ENCODE measurements around the gene BAIAP3. TPM values are rescaled to one million over a fixed set of nuclear protein-coding genes. Genes with fewer than 3 reads are reported as not detected.
A peak's percentile ranks its signal among the peaks of the same experiment; 100 is the strongest.

Gene BAIAP3
- total and polyA plus RNA-seq, 10 of the 15 experiments (the other 5 are each of a cell fraction or from before 2014, with no cell fraction given): 0.03 to 0.56 (median 0.17) TPM; not detected in 3

GRCh38 chr16:1337486-1337885 is 4.0 kb downstream of the BAIAP3 start:
- Histone ChIP-seq H3K27ac (ENCODE audit: control insufficient read depth, insufficient read depth) (no peak overlapping the region), H3K9me3 (replicated peaks; ENCODE audit: control insufficient read depth, insufficient read depth, low read length) (no peaks in the 10 kb centered on the region), H3K4me3 (no peak overlapping the region), H3K4me2 (ENCODE audit: control insufficient read depth, insufficient read depth) (no peak overlapping the region), H3K36me3 (ENCODE audit: control insufficient read depth in 2 of 2, insufficient read depth in 2 of 2, low read length in 1 of 2) (no peaks in the 10 kb centered on the region), H2AFZ (ENCODE audit: control insufficient read depth, low read depth, low read length) (no peak overlapping the region), H3K4me1 (ENCODE audit: control insufficient read depth, insufficient read depth, low read length) (peaks cover 5% of the 10 kb centered on the region), H3K79me2 (ENCODE audit: control insufficient read depth, insufficient read depth, low read length) (no peaks in the 10 kb centered on the region), H3K27me3 (replicated peaks in 1 of 2; ENCODE audit: control insufficient read depth in 2 of 2, insufficient read depth in 2 of 2, low read length in 1 of 2) (peaks cover 5 to 8% of the 10 kb centered on the region in 2 experiments; a peak in 3 of 4 replicates), H3K9ac (ENCODE audit: control insufficient read depth, insufficient read depth, low read length) (no peak overlapping the region), H4K20me1 (ENCODE audit: control insufficient read depth, insufficient read depth) (no peaks in the 10 kb centered on the region)
- intact Hi-C loops (cut with micrococcal nuclease; ENCODE audit: unreplicated experiment) (no loop called here), in situ Hi-C loops (cut with MboI) (no loop called here)
- ChIA-PET SMC1A (ENCODE audit: uncharacterized antibody, unreplicated experiment) (no interaction called here), RAD21 (ENCODE audit: unreplicated experiment) (no interaction called here), POLR2A (no interaction called here), CTCF (interaction anchor here (2.0 kb wide), 1 partner anchor 27 kb away, joined by 6 read pairs; no protein-coding TSS in a partner anchor)
- no peak for TF ChIP-seq NBN (IDR thresholded peaks at IDR 0.05)
- TF ChIP-seq BMI1 (IDR thresholded peaks at IDR 0.05; ENCODE audit: borderline replicate concordance): peak; percentile 27; the same call in 1 of the 2 replicates
- 74% methylated on average over 9 of the region's 9 CpGs for WGBS (ENCODE audit: insufficient coverage, insufficient replicate concordance, low lambda C conversion rate, missing lambda C conversion rate)
- no TSS peak for BruUV-seq (replicated peaks)
- ATAC-seq (no peak), DNase-seq (ENCODE audit: low read depth, low spot score) (no peak), FAIRE-seq (no peak)

- ChIA-PET RAD21 (ENCODE audit: unreplicated experiment) (no interaction called here), SMC1A (ENCODE audit: uncharacterized antibody, unreplicated experiment) (no interaction called here), CTCF (interaction anchor here (2.0 kb wide), 1 partner anchor 27 kb away, joined by 6 read pairs; no protein-coding TSS in a partner anchor), POLR2A (no interaction called here)
- in situ Hi-C loops (cut with MboI) (no loop called here), intact Hi-C loops (cut with micrococcal nuclease; ENCODE audit: unreplicated experiment) (no loop called here)
- no peak overlapping the region for H3K9ac ChIP-seq (ENCODE audit: control insufficient read depth, insufficient read depth, low read length)
- ATAC-seq: no peak
- no peaks in the 10 kb centered on the region for H3K36me3 ChIP-seq (ENCODE audit: control insufficient read depth in 2 of 2, insufficient read depth in 2 of 2, low read length in 1 of 2)
- no peak overlapping the region for H3K4me2 ChIP-seq (ENCODE audit: control insufficient read depth, insufficient read depth)
- H3K4me3 ChIP-seq: no peak overlapping the region
- H3K9me3 ChIP-seq (replicated peaks; ENCODE audit: control insufficient read depth, insufficient read depth, low read length): no peaks in the 10 kb centered on the region
- H4K20me1 ChIP-seq (ENCODE audit: control insufficient read depth, insufficient read depth): no peaks in the 10 kb centered on the region
- BruUV-seq (replicated peaks): no TSS peak
- H2AFZ ChIP-seq (ENCODE audit: control insufficient read depth, low read depth, low read length): no peak overlapping the region
- no peak for FAIRE-seq
- 13% methylated on average over 17 of the region's 30 CpGs for WGBS (ENCODE audit: insufficient coverage, insufficient replicate concordance, low lambda C conversion rate, missing lambda C conversion rate)
- DNase-seq (ENCODE audit: low read depth, low spot score): no peak
- no peaks in the 10 kb centered on the region for H3K79me2 ChIP-seq (ENCODE audit: control insufficient read depth, insufficient read depth, low read length)
- H3K27ac ChIP-seq (ENCODE audit: control insufficient read depth, insufficient read depth): no peak overlapping the region
- peaks cover 5 to 8% of the 10 kb centered on the region in 2 experiments; a peak in 3 of 4 replicates for H3K27me3 ChIP-seq (replicated peaks in 1 of 2; ENCODE audit: control insufficient read depth in 2 of 2, insufficient read depth in 2 of 2, low read length in 1 of 2)
- TF ChIP-seq CTCF (IDR thresholded peaks at IDR 0.05 in 2 of 3, conservative IDR thresholded peaks at IDR 0.05 in 1 of 3; ENCODE audit: control insufficient read depth in 2 of 3, extremely low read depth in 1 of 3, insufficient read depth in 1 of 3, low read depth in 3 of 3, low read length in 3 of 3): peak; percentile 23 to 67 (median 50); a peak in 4 of 6 replicates
- no peak for TF ChIP-seq FOS (IDR thresholded peaks at IDR 0.05; ENCODE audit: borderline replicate concordance, extremely low read depth, insufficient read length)
- TF ChIP-seq USF2 (IDR thresholded peaks at IDR 0.05; ENCODE audit: borderline replicate concordance, low read depth, low read length): no peak
- peaks cover 9% of the 10 kb centered on the region for H3K4me1 ChIP-seq (ENCODE audit: control insufficient read depth, insufficient read depth, low read length)
Measured at GRCh38 chr16:1338119-1338730, 4.8 kb downstream of the BAIAP3 start.
